IPS DF 4.7 (cell line): ENCODE results near the gene GLCE.

Source experiments
- DNase-seq: peaks from one replicate; pipeline ENCODE4 v3.0.0-alpha.2; 2013; ENCODE audit warnings: low spot score; ENCODE audit errors: extremely low read depth

The GLCE gene

GRCh38 chr15:69200832-69201745 lies 40.7 kb downstream of the GLCE start:
- no peak for DNase-seq

DNA sequence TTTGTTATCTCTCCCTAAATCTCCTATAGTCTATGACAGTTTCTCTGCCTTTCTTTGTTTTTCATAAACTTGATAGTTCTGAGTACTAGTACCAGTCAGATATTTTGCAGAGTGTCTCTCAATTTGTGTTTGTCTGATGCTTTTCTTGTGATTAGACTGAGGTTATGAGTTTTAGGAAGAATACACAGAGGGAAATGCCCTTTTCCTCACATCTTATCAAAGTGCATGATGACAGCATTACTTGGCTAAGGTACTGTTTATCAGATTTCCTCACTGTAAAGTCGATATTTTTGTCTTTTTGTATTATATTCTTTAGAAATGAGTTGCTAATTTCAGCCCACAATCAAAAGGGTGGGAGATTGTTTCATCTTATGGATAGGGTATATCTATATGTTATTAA lies 45.6 kb downstream of the GLCE start:
- no peak for DNase-seq

- DNase-seq: no peak
Measured at GRCh38 chr15:69209661-69210060, 49.2 kb downstream of the GLCE start.

DNA sequence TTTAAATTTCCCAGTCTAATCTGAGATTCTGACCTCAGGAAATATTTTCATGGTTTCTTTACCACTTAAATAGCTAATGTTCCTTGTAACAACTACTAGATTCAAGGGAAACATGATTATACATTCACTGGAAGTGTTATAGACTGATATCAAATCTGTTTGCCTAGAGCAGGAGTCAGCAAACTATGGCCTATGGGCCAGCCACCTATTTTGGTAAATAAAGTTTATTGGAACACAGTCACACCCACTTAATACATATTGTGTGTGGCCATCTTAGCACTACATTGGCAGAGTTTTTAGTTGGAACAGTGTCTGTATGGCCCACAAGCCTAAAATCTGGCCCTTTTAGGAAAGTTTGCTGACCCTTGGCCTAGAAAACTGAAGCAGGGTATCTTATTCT lies 50.1 kb downstream of the GLCE start:
- no peak for DNase-seq

DNA sequence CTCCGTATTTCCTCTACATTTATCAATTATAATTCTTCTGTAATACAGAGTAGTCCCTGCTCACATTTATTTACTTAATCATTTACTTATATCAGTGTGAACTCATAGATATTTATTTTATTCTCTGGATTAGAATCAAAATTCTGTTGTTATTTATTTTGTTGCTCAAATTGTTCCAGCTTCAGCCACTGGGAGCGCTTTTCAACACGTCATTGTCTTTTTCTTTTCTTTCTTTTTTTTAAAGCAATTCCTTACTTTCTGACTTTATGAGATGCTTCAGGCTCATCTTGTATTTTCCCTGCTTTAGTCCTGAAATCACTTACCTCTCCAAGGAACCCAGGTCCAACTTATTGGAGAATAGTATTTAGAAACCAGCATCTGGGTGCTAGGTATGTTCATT lies 53.4 kb downstream of the GLCE start:
- no peak for DNase-seq

DNA sequence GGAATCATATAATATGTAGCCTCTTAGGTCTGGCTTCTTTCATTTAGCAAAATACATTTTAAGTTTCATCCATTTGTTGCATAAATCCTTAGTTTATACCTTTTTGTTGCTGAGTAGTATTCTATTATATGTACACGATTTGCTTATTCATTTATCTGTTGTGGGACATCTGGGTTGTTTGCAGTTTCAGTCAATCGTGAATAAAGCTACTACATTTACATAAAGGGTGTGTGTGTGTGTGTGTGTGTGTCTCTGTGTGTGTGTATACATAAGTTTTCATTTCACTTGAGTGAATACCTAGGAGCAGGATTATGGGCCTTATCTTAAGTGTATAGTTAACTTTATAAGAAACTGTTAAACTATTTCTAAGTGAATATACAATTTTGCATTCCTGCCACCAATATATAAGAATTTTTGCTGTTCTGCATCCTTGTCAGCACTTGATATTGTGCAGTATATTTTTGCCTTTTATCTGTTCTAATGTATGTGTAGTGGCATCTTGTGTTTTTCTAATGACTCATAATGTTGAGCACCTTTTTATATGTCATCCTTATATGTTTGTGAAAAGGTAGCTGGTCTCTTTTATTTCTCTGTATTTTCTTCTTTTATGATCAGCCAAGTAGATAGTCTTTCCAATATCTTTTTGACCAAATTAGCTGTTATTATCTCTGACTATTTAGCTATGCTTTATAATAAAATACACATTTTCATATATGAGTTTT lies 55.0 kb downstream of the GLCE start:
- no peak for DNase-seq

DNA sequence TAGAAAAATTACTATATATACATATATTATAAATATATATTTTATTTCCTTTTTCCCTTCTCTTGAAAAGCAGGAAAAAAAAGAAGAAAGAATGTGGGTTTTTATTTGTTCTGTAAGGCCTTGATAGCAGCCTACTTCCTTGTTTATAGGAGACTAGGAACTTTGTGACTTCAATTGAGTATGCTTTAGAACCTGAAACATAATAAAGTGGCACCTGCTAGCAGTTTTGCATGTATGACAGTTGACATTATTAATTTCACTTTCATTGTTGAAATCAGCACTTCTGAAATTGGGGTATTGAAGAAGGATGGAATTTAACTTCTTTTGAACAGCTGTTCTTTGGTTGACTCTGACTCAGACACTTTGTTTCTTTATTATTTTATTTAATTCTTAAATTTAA lies 56.9 kb downstream of the GLCE start:
- no peak for DNase-seq

GRCh38 chr15:69219690-69220089 lies 59.3 kb downstream of the GLCE start:
- no peak for DNase-seq

DNA sequence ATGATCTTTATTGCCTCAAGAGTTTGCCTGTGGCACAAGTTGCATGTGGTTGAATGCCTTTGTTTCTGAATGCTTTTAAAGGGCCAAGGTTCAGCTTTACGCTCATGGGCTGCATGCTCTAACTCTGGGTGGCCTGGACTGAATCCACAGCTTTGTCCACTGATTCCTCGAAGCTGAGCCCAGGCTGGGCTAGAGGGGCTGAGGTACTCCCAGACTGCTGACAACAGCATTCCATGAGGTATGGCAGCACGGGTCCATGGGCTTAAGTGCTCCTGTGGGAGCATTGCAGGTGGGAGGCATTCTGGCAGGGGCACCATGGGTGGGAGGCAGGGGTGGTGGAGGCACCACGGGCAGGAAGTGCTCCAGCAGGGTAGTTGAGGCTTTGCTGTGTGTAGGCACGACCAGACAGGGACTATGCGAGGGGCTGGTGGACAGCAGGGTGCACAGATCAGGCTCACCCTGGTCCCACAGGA lies 61.6 kb downstream of the GLCE start:
- no peak for DNase-seq

DNA sequence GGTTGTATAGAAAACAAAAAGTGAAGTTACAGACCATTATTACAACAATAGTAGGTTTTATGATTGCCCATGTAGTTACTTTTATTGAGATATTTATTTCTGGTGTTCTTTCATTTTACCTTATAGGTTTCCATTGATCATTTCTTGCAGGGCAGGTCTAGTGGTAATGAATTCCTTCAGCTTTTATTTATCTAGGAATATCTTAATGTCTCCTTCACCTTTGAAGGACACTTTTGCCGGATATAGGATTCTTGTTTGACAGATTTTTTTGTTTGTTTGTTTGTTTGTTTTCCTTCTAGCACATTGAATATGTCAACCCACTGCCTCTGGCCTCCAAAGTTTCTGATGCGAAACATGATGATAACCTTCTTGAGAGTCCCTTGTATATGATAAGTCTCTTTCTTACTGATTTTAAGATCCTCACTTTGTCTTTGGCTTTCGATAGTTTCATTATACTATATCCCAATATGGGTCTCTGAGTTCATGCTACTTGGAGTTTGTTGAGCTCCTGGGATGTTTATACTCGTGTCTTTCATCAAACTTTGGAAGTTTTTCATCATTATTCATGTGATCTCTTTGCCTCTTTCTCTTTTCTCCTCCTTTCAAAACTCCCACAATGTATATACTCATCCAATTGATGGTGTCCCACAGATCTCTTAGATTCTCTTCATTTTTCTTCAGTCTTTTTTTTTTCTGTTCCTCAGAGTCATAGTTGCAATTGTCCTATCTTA lies 62.8 kb downstream of the GLCE start:
- no peak for DNase-seq

- peak; percentile 19 for DNase-seq
Measured at GRCh38 chr15:69224383-69224782, 63.9 kb downstream of the GLCE start.

GRCh38 chr15:69225355-69226022 lies 65.1 kb downstream of the GLCE start:
- peak; percentile 9 for DNase-seq

DNA sequence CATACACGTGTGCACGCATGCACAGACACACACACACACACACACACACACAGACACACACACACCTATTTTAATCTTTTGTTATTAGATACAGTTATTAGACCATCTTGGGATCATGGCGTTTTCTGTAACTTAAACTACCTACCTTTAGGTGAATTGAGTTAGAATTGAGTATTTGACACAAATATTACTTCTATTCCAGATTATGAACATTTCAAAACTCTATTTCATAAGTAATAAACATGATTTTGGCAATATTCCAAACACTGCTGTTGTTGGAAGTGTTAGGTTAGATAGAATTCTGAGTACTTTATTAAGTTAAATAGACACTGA lies 65.6 kb downstream of the GLCE start:
- no peak for DNase-seq

DNA sequence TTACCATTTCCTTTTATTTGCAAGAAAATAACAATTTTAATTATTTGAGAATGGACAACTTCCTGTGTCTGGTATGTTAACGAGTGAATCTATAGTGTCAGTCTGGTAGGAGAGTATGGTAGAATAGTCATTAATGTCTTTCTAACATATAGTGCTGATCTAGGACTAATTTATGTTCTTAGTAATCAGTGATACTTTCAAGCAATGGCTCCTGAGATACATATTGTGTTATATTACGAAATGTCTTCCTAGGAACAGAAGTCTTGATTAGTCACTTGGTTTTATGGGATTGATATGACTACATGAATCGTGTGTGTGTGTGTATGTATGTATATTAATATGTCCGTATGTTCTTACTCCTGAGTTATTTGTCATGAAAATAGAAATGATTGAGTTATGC lies 71.7 kb downstream of the GLCE start:
- no peak for DNase-seq

DNA sequence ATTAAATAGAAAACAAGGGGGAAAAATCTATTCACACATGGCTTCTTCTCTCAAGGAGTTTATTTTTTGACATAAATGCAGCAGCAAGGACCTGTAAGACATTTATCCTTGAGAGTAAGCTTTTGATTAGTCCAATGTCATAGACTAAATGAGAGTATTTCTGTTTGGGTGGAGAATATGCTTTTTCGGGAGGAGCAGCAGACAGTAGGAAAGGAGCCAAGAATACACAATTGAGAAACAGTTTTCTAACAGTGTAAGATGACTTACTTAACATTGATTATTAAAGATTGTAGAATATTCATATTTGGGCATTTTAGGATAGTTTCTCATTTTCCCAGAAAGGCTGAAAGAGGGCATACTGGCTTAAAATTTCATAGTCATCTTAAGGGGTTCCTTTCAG lies 72.3 kb downstream of the GLCE start:
- DNase-seq: no peak

- no peak for DNase-seq
Measured at GRCh38 chr15:69234676-69235075, 74.2 kb downstream of the GLCE start.

GRCh38 chr15:69236505-69236904 lies 76.1 kb downstream of the GLCE start:
- no peak for DNase-seq

GRCh38 chr15:69237718-69238117 lies 77.3 kb downstream of the GLCE start:
- no peak for DNase-seq

GRCh38 chr15:69244798-69245197 lies 84.4 kb downstream of the GLCE start:
- no peak for DNase-seq

GRCh38 chr15:69253156-69253555 lies 92.7 kb downstream of the GLCE start:
- no peak for DNase-seq

DNA sequence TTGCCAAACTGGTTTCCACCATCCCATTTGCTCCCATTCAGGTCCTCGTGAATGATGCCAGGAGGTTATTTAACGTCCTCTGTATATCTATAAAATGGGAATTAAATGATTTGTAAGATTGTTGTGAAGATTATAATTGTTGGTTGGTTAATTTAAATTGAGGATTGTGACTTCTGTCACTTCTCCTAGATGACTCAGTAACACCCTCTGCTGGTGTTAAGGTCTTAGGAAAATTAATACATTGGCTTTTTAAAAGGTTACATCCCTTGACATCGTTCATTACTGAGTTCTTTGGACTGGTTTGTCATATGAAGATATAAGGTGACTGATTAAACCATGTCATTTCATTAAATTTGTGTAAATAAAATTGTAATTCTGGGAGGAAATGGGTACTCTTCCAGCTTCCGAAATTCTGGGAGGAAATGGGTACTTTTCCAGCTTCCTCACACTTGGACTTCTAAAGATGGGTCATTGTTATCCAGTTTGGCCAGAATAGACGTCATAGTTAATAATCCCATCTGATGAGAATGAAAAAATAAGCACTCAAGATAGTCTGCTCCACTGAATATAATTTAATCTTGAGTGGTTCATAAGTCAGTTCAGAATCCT lies 105.0 kb downstream of the GLCE start:
- DNase-seq: no peak
